Osteoblast (primary cell): ENCODE data around the gene PHLPP1. TPM values are rescaled to one million over a fixed set of nuclear protein-coding genes. Genes with fewer than 3 reads are reported as not detected.

Source experiments
- DNase-seq: peaks from one replicate; pipeline ENCODE4 v3.0.0; 2011; ENCODE audit warnings: low spot score, mixed read lengths; ENCODE audit not compliant: insufficient read length; ENCODE audit errors: missing footprints
- H2AFZ ChIP-seq: 2 replicates; pipeline ENCODE4 v1.6.0; 2011; ENCODE audit warnings: mild to moderate bottlenecking, low read length
- H3K27ac ChIP-seq: 2 replicates; pipeline ENCODE4 v1.5.1; 2011; ENCODE audit warnings: mild to moderate bottlenecking, low read depth, low read length, moderate library complexity
- H3K27me3 ChIP-seq: 2 replicates; pipeline ENCODE4 v1.6.0; 2012; ENCODE audit warnings: mild to moderate bottlenecking, control low read depth, inconsistent platforms, low read length, moderate library complexity; ENCODE audit not compliant: insufficient read depth
- H3K36me3 ChIP-seq: 2 replicates; pipeline ENCODE4 v1.5.1; 2011; ENCODE audit warnings: mild to moderate bottlenecking, low read length, control low read depth, moderate library complexity; ENCODE audit not compliant: insufficient read depth
- H3K4me1 ChIP-seq: 2 replicates; pipeline ENCODE4 v1.5.1; 2011; ENCODE audit warnings: mild to moderate bottlenecking, low read length, control low read depth, moderate library complexity; ENCODE audit not compliant: insufficient read depth
- H3K4me2 ChIP-seq: 2 replicates; pipeline ENCODE4 v1.6.0; 2011; ENCODE audit warnings: mild to moderate bottlenecking, low read length; ENCODE audit not compliant: insufficient read depth
- H3K4me3 ChIP-seq: fragments of 200-600 bp; sonication (generic); 3 replicates; pipeline ENCODE4 v1.5.1; 2012; ENCODE audit warnings: mild to moderate bottlenecking, low read length, inconsistent platforms; ENCODE audit not compliant: insufficient read depth
- H3K79me2 ChIP-seq: 2 replicates; pipeline ENCODE4 v1.6.0; 2012; ENCODE audit warnings: mild to moderate bottlenecking, low read length, control low read depth, inconsistent platforms; ENCODE audit not compliant: insufficient read depth
- H3K9me3 ChIP-seq: 2 replicates; pipeline ENCODE4 v1.5.1; 2011; ENCODE audit warnings: low read depth, low read length, control low read depth
- H4K20me1 ChIP-seq: 2 replicates; pipeline ENCODE4 v1.6.0; 2012; ENCODE audit warnings: mild to moderate bottlenecking, low read length, control low read depth; ENCODE audit not compliant: insufficient read depth
- CTCF ChIP-seq: IDR thresholded peaks from 2 replicates; pipeline ENCODE4 v1.5.1; 2011; ENCODE audit warnings: mild to moderate bottlenecking, low read depth, low read length, moderate library complexity; ENCODE audit errors: extremely low read depth
- total RNA-seq: library from RNA; depleted of rRNA; stranded (reverse); fragments of >200 nt; gene quantifications from 2 replicates; pipeline ENCODE4 v1.2.3, GENCODE V29; 2012

The PHLPP1 gene
- total RNA-seq, 1 donor: 6.9 TPM

GRCh38 chr18:62833494-62833893 lies 118.2 kb downstream of the PHLPP1 start:
- Histone ChIP-seq H3K27me3 (no peaks in the 10 kb centered on the region), H3K4me3 (no peak overlapping the region), H3K79me2 (no peaks in the 10 kb centered on the region), H3K36me3 (peaks cover 5% of the 10 kb centered on the region), H3K27ac (no peak overlapping the region), H3K9me3 (no peaks in the 10 kb centered on the region), H3K4me1 (no peaks in the 10 kb centered on the region), H4K20me1 (no peaks in the 10 kb centered on the region), H3K4me2 (no peak overlapping the region), H2AFZ (no peak overlapping the region)
- no peak for DNase-seq
- no peak for TF ChIP-seq CTCF

GRCh38 chr18:62834715-62835114 lies 119.4 kb downstream of the PHLPP1 start:
- no peak for TF ChIP-seq CTCF
- no peak overlapping the region for H3K27ac ChIP-seq
- H3K4me2 ChIP-seq: no peak overlapping the region
- no peaks in the 10 kb centered on the region for H3K79me2 ChIP-seq
- H3K9me3 ChIP-seq: no peaks in the 10 kb centered on the region
- no peaks in the 10 kb centered on the region for H3K27me3 ChIP-seq
- no peak for DNase-seq
- no peaks in the 10 kb centered on the region for H3K4me1 ChIP-seq
- no peaks in the 10 kb centered on the region for H4K20me1 ChIP-seq
- H3K36me3 ChIP-seq: peaks cover 5% of the 10 kb centered on the region
- no peak overlapping the region for H2AFZ ChIP-seq
- no peak overlapping the region for H3K4me3 ChIP-seq

- Histone ChIP-seq H3K4me3 (no peak overlapping the region), H3K4me1 (peaks cover 8% of the 10 kb centered on the region), H3K79me2 (no peaks in the 10 kb centered on the region), H2AFZ (no peak overlapping the region), H3K4me2 (no peak overlapping the region), H3K27ac (no peak overlapping the region), H3K36me3 (no peaks in the 10 kb centered on the region), H3K27me3 (no peaks in the 10 kb centered on the region), H3K9me3 (no peaks in the 10 kb centered on the region), H4K20me1 (no peaks in the 10 kb centered on the region)
- no peak for TF ChIP-seq CTCF
- no peak for DNase-seq
Observed at GRCh38 chr18:62837011-62837410, 121.7 kb downstream of the PHLPP1 start.

- H3K36me3 ChIP-seq: no peaks in the 10 kb centered on the region
- no peaks in the 10 kb centered on the region for H3K27me3 ChIP-seq
- no peaks in the 10 kb centered on the region for H3K79me2 ChIP-seq
- no peak overlapping the region for H3K4me2 ChIP-seq
- H3K4me3 ChIP-seq: no peak overlapping the region
- H2AFZ ChIP-seq: no peak overlapping the region
- no peaks in the 10 kb centered on the region for H4K20me1 ChIP-seq
- no peak overlapping the region for H3K27ac ChIP-seq
- DNase-seq: no peak
- no peaks in the 10 kb centered on the region for H3K9me3 ChIP-seq
- peaks cover 8% of the 10 kb centered on the region for H3K4me1 ChIP-seq
- no peak for TF ChIP-seq CTCF
Observed at GRCh38 chr18:62838475-62839098, 123.2 kb downstream of the PHLPP1 start.
